GM19035 (cell line): Measurements from ENCODE around the gene ATG4C.

Source experiments
- ATAC-seq: cut with Tn5 transposase; IDR thresholded peaks from one replicate; pipeline ENCODE4 v1.9.1; 2021; ENCODE audit not compliant: unreplicated experiment

The ATG4C gene

DNA sequence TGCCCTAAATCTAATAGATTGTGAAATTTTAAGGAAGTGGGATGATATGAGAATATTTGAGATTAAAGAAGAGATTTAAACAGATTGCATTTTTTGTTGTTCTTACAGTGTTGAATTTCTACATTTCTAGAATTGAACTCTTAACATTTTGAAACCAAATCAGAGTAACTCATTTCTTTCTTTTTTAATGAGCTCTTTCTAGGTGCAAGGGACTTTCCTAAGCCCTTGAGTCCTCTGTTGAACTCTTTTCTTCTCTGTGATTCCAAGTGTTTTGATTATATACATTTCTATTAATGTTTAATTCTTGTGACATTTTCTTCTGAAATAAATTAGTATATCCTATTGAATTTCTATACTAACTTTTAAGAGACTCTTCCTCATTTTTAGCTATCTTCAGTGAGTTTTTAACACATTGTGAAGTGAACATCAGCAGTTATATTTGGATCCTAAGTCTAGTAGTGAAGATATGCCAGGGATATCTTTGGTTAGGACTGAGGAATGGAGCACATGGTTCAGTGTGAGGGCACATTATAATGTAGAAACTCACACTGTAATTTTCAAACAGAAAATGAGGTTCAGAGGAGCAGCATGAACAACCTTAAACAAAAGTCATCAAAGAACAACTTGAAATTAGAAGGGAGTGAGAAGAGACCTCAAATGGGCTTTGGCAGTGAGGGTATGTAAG, 53.1 kb downstream of the ATG4C start:
- no peak for ATAC-seq

DNA sequence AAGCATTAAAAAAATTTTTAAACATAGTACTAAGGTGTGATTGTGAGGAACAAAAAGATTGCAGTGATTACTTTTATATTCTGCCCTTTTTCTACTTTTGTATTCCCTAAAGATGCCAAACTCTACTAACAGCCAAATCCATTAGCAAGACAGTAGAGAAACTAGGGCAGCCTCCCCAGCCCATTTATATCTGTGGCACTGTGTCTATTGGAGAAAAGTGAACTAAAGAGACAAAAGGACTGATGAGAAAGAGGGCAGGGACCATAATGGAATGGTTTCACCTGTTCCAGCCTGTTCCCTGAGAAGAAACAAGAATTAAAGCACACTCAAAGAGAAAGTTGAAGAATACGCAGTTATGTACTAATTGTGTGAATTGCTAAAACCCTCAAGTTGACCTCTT, 56.6 kb downstream of the ATG4C start:
- ATAC-seq = no peak

DNA sequence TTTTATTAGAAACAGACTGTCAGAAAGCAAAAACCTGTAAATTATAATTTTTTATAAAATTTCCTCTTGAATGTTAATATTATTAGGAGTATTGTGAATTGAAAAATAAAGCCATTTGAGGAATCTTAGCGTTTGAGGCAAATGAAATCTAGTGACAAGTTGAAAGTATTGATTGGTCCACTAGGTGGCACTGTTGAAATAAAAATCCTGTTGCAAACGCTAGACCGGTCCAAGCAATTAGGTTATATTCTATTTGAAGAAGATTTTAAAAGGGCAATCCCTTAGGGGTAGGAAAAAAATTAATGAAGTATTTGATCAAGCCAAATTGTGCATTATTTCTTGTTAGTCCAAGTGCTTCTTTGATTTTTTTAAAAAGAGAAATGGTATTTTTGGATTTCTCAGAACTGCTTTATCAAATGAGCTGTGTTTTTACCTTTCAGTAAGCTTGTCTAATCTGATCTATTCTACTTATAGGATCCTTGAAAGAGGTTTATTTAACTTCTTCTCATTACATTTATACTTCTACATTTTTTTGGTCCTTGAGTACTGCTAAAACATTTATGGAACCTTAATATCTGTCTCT, 57.7 kb downstream of the ATG4C start:
- peak; percentile 85 for ATAC-seq

DNA sequence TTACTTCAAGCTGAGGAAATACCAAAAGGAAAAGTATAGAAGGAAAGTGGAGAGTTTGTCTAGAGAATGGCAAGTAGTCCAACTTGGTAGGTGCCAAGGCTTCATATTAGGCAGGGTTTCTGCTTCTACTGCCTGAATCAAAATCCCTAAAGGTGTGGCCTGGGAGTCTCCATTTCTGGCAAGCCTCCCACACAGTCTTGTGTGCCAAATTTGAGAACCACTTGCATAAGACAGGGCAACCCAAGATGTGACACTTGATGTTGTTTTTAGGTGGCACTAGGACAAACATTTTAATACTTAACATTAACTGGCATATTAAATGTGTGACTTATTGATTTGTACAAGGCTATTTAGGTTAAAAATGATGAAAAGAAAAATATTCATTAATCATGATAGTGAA, 60.1 kb downstream of the ATG4C start:
- ATAC-seq = no peak

DNA sequence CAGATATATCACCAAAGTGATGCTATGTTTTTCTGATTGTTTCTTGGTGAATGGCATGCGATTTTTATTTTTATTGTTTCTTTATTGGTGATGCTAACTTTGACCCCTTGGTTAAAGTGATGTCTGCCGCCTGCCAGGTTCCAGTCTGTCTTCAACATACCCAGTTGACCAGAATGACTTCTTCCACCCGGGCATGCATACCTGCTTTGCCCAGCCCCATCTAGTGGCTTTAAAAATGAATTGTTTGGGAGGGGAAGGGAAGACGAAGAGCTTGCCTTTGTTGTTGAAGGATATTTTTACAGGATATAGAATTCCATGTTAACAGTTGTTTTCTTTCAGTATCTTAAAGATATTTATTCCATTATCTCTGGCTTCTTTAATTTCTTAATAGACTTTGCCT, 65.1 kb downstream of the ATG4C start:
- no peak for ATAC-seq

DNA sequence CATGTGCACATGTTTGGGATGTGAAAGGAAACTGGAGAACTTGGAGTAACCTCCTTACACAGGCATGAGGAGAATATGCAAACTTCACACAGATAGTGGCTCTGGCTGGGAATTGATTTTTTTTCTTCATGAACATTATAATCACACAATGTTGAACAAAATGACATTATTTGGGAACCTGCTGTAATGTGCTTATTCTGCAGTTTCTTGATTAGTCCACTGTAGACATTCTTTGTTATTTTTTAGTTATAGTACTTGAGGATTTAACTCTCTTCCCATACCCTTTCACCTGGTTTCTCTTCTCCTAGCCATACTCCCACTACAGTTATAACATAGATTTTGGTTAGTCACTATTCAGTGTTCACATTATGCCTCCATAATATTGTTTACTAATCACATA, 68.3 kb downstream of the ATG4C start:
- no peak for ATAC-seq

DNA sequence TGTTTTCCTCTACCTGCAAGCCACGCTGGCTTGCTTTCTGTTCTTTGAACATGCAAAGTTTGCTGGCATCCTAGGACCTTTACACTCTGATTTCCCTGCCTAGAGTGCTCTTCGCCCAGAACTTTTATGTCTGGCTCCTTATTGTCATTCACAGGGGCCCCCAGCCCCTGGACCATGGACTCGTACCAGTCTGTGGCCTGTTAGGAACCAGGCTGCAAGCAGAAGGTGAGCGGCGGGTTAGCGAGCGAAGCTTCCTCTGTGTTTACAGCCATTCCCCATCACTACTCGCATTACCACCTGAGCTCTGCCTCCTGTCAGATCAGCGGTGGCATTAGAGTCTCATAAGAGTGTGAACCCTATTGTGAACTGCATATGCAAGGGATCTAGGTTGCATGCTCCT, 73.0 kb downstream of the ATG4C start:
- no peak for ATAC-seq

DNA sequence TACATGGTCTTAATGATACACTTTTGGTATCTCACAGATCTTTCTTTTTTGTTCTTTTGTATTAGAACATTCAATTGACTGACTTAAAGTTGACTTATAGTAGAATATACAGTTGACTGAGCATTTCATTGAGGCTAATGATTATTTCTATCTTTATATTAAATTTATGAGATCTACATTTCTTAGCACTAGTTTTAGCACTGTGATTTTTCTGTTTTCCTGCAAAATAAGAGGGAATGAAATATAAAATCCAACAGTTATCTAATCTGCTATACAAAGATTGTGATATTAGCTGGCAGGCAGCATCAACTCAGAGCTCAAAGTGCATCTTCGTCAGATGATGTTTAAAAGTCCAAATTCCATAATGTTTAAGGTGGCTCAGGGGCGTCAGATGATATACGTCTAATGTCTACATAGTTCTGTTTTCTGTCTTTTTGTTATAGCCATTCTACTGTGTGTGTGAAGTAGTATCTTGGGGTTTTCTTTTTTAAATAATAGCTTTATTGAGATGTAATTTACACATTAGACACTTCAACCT, 85.4 kb downstream of the ATG4C start:
- no peak for ATAC-seq

DNA sequence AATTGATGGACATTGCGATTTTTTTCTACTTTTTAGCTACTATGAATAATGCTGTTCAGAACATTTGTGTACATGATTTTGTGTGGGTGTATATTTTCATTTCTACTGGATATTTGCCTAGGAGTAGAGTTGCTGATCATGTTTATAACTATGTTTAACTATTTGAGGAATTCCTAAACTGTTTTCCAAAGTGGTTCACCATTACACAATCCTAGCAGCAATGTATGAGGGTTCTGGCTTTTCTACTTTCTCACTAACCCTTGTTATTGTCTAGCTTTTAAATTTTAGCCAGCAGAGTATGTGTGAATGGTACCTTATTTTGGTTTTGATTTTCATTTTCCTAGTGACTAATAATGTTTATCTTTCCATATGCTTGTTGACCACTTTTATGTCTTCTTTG, 86.2 kb downstream of the ATG4C start:
- ATAC-seq = no peak

DNA sequence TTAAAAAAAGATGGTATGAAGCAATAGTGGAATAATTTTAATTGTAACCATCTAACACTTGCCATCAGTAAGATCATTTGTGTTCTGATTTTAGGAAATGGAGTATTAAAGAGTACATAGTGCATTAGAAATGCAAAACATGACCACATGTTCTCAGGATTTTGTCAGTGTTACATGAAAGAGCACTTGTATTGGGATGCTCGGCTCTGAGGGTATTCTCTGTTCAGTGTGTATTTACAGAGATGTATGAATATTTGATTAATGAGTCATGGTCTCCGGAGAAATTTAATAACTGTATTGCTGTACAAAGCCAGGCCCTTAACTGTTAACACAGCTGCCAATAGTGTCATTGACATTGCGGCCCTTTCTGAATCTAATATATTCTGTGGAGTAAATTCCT, 91.7 kb downstream of the ATG4C start:
- ATAC-seq = no peak

DNA sequence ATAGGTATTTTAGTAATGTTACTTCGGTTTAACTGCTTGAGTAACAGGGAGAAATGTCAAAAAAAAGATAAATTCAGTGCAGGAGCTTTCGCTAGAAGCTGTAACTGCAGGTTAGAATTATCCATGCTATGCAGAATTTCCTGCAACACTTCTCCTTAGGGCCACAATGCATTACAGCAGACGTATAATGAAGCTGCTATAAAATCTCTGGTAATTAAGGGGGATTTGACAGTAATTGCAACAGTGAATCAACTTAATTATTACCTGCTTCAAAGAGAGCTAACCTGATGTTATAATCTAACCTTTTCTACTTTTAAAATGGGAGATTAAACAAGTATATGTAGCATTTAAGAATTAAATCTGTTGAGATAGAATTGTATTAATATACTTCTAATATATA, 92.6 kb downstream of the ATG4C start:
- ATAC-seq = no peak

DNA sequence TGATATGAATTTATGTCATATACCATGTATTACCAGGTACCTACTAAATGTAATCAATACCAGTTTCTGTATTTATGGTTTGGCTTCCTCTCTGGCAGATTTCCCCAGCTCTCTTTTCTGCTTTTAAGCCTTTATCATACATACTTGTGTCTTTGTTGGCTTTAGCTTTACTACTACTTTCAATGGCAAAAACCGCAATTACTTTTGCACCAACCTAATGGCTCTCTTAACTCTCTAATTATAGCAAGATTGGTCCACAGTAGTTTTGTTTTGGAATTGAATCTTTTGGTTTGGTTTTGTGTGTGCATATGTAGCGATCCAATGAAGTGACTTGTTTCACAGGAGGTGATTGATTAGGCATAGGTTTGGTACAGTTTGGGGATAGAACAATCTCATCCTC, 93.6 kb downstream of the ATG4C start:
- no peak for ATAC-seq

DNA sequence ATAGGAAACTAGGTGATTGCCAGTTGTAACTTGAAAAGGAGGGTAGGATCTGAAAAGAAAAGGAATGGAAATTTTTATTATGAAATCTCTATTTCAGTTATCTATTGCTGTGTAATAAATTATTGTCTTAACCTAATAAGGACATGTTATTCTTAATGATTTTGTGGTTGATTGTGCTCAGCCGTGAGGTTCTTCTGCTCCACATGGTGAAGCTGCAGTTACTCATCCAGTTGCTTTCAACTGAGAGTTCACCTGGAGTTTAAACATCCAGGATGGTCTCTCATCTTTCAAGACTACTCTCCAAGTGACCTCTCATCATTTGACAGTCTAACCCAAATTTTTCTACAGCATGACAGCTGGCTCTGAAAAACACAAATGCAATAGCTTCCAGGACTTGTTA, 96.0 kb downstream of the ATG4C start:
- ATAC-seq = no peak

DNA sequence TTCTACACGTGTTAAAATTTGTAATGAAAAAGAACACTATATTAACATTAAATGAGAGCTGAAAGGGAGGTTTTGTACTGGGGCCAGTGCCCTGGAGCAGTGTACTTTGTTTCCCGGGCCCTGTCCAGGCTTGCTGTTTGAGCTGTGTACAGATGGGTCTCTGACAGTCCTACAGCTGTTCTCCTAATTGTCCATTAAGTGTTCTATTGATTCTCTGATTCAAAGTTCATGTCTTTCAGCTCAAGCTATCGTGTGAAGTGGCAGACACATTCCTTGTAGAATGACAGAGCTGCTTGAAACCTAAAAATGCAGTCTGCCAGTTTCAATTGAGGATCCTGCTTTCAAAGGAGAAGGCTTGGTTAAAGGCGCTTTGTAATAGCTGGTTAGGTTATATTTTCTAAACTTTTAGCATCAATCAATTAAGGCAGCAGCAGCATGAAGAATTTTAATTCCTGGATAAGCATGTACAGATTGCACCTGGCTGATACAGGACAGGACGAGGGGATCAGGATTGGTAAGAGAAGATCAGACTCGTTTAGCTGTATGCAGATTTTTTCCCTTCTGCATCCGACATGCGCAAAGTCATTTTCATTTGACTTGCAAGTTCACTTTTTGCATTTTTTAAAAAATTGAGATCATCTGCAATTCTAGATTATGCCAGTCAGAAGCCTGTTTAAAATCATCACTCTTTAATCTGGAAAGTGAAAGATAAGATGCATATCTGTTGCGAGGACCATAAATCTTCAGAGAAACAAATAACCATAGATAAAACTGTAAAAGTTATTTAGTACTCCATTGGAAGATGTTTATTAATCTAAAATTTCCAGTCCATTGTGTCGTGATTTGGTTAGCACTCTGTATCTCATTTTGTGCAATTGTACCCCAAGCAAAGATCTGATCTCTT, 98.5 kb downstream of the ATG4C start:
- ATAC-seq = no peak

DNA sequence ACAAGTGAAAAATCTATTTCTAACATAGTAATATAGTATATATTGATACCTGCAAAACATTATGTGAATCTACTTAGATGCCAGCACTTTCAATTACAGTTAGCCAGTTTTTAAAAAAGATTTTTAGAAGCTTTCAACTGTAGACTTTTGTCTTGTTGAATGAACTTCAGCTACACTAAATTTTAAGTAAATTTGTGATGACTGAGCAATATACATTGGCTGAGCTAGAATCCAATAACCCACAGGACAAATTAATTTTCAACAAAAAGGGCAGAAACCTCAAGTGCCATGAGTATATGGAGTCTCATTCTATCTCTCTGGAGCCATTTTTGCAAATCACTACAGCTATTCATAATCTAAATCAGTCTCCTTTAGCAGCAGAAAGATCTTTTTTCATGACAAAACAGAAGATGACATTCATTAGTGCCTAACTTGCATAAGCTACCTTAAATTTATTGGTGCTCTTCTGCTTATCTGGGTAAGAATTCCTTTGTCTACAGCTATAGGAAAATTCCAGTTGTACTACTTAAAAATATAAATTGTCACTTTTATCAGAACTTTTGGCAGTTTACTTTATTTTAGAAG, 100.3 kb downstream of the ATG4C start:
- no peak for ATAC-seq

DNA sequence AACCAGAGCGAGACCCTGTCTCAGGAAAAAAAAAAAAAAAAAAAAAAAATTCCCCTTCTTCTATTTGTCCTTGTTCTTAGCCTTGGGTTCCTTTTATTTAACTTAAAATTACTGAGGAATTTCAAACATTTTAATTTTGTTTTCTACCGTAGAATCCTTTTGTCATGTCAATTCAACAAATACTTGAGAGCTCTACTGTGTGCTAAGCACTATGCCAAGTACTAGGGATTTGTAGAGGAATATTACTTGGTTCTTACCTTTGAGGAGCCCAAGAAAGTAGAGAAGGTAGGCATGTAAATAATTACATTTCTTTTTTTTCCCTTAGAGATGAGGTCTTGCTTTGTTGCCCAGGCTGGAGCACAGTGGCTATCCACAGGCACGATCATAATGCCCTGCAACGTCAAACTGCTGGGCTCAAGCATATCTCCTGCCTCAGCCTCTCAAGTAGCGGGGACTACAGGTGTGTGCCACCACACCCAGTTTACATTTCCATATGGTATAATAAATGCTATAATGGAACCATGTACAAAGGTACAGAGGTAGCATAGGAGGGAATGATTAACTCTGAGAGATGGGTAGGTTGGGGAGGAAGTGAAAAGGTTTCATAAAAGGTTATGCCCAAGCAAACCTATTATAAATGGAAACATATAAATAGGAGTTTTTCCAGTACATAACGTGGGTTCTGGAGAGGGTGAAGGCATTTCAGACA, 104.0 kb downstream of the ATG4C start:
- no peak for ATAC-seq

DNA sequence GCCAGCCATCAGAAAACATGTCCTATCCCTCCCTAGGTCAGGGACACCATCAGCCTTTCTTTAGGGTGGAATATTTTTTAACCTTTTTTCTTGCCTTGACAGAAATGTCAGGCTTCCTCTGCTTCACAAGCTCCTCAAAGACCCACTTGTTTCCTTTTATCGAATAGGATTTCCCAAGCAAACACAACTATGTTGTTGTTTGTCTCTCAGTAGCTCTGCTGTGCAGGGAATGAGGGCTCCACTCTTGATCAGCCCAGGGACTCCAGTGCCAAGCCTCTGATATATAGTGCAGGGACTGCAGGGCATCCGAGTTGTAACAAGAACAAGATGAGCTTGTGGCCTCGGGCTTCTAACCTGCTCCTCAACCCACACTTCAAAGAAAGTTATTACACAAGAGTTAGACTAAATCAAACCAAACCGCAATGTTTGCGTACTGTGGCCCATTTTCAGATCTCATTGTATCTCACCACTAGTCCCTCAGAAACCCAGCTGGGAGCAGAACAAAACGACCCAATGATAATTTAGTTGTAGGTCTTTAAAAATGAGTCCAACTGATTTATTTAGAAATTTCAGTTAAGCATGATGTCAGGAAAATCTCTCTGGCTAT, 108.1 kb downstream of the ATG4C start:
- ATAC-seq = no peak

DNA sequence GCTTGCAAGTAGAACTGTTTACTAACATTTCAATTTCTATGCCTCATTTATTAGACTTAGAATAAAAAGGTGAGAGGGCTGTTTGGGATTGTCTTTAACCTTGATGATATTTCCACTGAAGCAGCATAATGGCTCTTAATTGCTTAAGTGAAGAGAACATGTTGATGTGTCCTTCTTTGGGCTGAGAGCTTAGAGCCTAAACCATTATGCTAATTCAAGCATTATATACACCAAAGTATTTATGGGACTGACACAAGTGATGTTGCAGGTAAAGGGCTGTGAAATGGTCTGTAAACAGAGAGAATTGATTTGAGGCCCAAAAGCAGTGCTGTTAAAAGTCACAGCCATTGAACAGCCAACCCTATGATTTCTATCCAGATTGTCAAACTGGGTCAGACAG, 113.9 kb downstream of the ATG4C start:
- no peak for ATAC-seq

DNA sequence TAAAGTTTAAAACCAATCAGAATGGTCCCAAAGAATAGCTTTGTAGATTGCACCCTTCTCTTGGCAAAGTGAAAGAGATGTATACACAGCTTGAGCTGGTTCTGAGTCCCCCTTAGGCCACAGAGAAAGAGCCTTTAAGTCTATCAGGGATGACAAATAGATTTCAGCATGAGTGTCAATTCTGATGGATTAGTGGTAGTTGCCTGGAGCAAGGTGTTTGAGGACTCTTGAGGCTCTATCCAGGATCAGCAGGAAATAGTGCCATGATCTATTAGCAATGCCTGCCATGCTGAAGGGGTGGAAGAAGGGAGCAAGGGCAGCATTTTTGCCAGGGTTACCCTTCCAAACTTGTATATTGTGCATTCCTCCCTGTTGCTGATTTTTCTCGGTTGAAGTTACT, 116.6 kb downstream of the ATG4C start:
- ATAC-seq = no peak

DNA sequence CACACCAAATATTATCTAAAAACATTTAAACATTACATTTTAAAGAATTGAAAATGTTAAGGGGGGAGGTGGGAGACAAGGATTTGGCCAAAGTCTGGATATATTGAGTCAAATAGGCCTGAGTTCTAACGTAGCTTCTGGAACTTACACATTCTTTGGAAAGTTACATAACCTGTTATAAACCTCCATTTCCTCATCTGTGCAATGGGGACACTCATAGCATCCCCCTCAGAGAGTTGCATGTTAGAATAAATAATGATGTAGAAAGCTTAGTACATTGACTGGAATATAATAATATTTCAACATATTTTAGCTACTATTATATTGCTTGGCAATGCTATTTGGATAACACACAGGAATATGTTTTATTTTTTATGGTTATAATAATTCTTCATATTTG, 117.7 kb downstream of the ATG4C start:
- ATAC-seq = no peak

DNA sequence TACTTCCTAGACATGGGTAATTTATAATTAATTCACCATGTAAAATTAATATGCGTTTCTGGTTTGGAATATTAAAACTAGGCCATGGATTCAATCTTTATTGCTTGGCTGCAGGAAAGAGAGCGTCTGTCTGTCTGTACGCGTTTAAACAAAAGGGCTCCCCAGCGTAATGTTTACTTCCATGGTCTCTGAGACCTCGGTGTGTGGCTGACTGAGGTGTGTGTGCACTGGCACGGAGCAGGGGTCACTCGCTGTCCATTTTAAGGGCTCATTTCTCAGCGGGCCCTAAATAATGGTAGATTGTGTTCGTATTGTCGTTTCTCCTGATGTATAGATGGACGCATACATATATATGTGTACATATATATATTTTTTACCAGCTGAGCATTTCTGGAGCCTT, 119.6 kb downstream of the ATG4C start:
- ATAC-seq = no peak
